Trophoblast cell (in vitro differentiated cells and primary cell): ENCODE data around the gene RFC1.

ENCODE experiments used
- DNase-seq, 2 donors: peaks; one replicate each; pipeline ENCODE4 v3.0.0-alpha.2; 2016
- H2AFZ ChIP-seq: 2 replicates; pipeline ENCODE4 v1.6.1; 2013; ENCODE audit warnings: low read length, moderate library complexity, mild to moderate bottlenecking; ENCODE audit not compliant: insufficient read depth, poor library complexity
- H2AK5ac ChIP-seq: 2 replicates; pipeline ENCODE4 v1.6.1; 2013; ENCODE audit warnings: mild to moderate bottlenecking, low read length
- H2BK120ac ChIP-seq: 2 replicates; pipeline ENCODE4 v1.6.1; 2013; ENCODE audit warnings: low read length, mild to moderate bottlenecking, moderate library complexity; ENCODE audit not compliant: insufficient read depth, poor library complexity
- H2BK12ac ChIP-seq: 2 replicates; pipeline ENCODE4 v1.6.1; 2013; ENCODE audit warnings: mild to moderate bottlenecking, low read length, moderate library complexity
- H2BK5ac ChIP-seq: 2 replicates; pipeline ENCODE4 v1.6.1; 2013; ENCODE audit warnings: low read length, low read depth, moderate library complexity, mild to moderate bottlenecking; ENCODE audit not compliant: poor library complexity
- H3K14ac ChIP-seq: 2 replicates; pipeline ENCODE4 v1.6.1; 2013; ENCODE audit warnings: mild to moderate bottlenecking, low read length
- H3K18ac ChIP-seq: 2 replicates; pipeline ENCODE4 v1.6.1; 2013; ENCODE audit warnings: mild to moderate bottlenecking, low read length
- H3K23ac ChIP-seq: 2 replicates; pipeline ENCODE4 v1.6.1; 2013; ENCODE audit warnings: low read length
- H3K27ac ChIP-seq: 2 replicates; pipeline ENCODE4 v1.5.1; 2013; ENCODE audit warnings: low read depth, mild to moderate bottlenecking, inconsistent platforms, low read length, moderate library complexity
- H3K27me3 ChIP-seq: 2 replicates; pipeline ENCODE4 v1.6.1; 2013; ENCODE audit warnings: inconsistent platforms, mild to moderate bottlenecking, low read length, moderate library complexity; ENCODE audit not compliant: insufficient read depth
- H3K36me3 ChIP-seq, 2 experiments: 1 replicate in 1 of 2; 2 replicates in 1 of 2; pipeline ENCODE4 v1.6.1; 2013; ENCODE audit warnings: low read length in 2 of 2, mild to moderate bottlenecking in 2 of 2, moderate library complexity in 1 of 2; ENCODE audit not compliant: insufficient read depth in 2 of 2, control insufficient read depth in 1 of 2
- H3K4ac ChIP-seq: 2 replicates; pipeline ENCODE4 v1.6.1; 2013; ENCODE audit warnings: low read depth, mild to moderate bottlenecking, low read length, moderate library complexity
- H3K4me1 ChIP-seq, 2 experiments: 1 replicate in 1 of 2; 2 replicates in 1 of 2; pipeline ENCODE4 v1.6.1; 2013; ENCODE audit warnings: low read length in 2 of 2, mild to moderate bottlenecking in 2 of 2, moderate library complexity in 1 of 2; ENCODE audit not compliant: insufficient read depth in 2 of 2, control insufficient read depth in 1 of 2
- H3K4me2 ChIP-seq: 2 replicates; pipeline ENCODE4 v1.6.1; 2013; ENCODE audit warnings: inconsistent platforms, mild to moderate bottlenecking, low read length, moderate library complexity
- H3K4me3 ChIP-seq: 2 replicates; pipeline ENCODE4 v1.5.1; 2013; ENCODE audit warnings: mild to moderate bottlenecking, low read depth, low read length, inconsistent platforms
- H3K79me1 ChIP-seq: one replicate; pipeline ENCODE4 v1.6.1; 2013; ENCODE audit warnings: low read length
- H3K79me2 ChIP-seq: 2 replicates; pipeline ENCODE4 v1.6.1; 2013; ENCODE audit warnings: low read length, mild to moderate bottlenecking; ENCODE audit not compliant: control insufficient read depth, insufficient read depth, poor library complexity
- H3K9ac ChIP-seq: 2 replicates; pipeline ENCODE4 v1.6.1; 2013; ENCODE audit warnings: mild to moderate bottlenecking, low read length
- H3K9me3 ChIP-seq: 2 replicates; pipeline ENCODE4 v1.6.1; 2013; ENCODE audit warnings: low read depth, mild to moderate bottlenecking, control low read depth, inconsistent platforms, low read length; ENCODE audit not compliant: insufficient read depth
- H4K12ac ChIP-seq: 2 replicates; pipeline ENCODE4 v1.6.1; 2013; ENCODE audit warnings: low read depth, mild to moderate bottlenecking, low read length, moderate library complexity
- H4K8ac ChIP-seq: 2 replicates; pipeline ENCODE4 v1.6.1; 2013; ENCODE audit warnings: low read depth, mild to moderate bottlenecking, low read length, moderate library complexity
- H4K91ac ChIP-seq: one replicate; pipeline ENCODE4 v1.6.1; 2013; ENCODE audit warnings: low read depth, mild to moderate bottlenecking, low read length, moderate library complexity
- WGBS: extraction: QIAGEN DNeasy Blood & Tissue Kit; methylation state at CpG from one replicate; pipeline ENCODE4 v1.1.7; 2013; ENCODE audit warnings: missing lambda C conversion rate; ENCODE audit not compliant: insufficient read length, insufficient coverage; ENCODE audit errors: extremely low coverage; 5-methylcytosine and 5-hydroxymethylcytosine counted together

The RFC1 gene

DNA sequence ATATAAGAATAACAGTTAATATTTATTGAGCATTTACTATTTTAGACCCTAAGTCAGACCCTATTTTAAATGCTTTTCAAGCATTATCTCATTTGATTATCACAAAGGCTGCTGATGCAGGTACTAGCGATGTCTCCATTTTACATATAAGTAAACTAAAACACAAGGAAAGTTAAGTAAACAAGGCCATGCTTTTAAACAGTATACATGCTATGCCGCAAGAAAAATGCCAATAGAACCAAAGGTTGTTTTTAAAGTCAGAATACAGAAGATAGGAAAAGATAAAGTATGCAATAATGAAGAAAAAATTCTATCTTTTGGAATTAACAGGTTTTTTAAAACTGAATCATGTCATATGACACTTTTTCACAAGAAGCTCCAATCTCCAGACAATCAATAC lies 26.2 kb downstream of the RFC1 start:
- no peak overlapping the region for H2BK120ac ChIP-seq
- H2BK5ac ChIP-seq, result no peak overlapping the region
- no CpG with 5 or more reads among the region's 2 CpGs for WGBS
- H3K36me3 ChIP-seq, result peaks cover 1 to 4% of the 10 kb centered on the region in 2 experiments
- H3K18ac ChIP-seq, result no peak overlapping the region
- no peaks in the 10 kb centered on the region for H3K79me1 ChIP-seq
- no peak overlapping the region for H3K4me2 ChIP-seq
- H3K27ac ChIP-seq, result no peak overlapping the region
- H3K4ac ChIP-seq, result no peak overlapping the region
- no peak overlapping the region for H3K14ac ChIP-seq
- no peaks in the 10 kb centered on the region for H3K4me1 ChIP-seq
- H3K79me2 ChIP-seq, result no peaks in the 10 kb centered on the region
- H3K9me3 ChIP-seq, result no peaks in the 10 kb centered on the region
- no peak overlapping the region for H3K9ac ChIP-seq
- H4K91ac ChIP-seq, result no peak overlapping the region
- no peak overlapping the region for H4K12ac ChIP-seq
- no peaks in the 10 kb centered on the region for H3K27me3 ChIP-seq
- H4K8ac ChIP-seq, result no peak overlapping the region
- no peak overlapping the region for H2BK12ac ChIP-seq
- DNase-seq, result no peak
- no peak overlapping the region for H3K23ac ChIP-seq
- H2AFZ ChIP-seq, result no peak overlapping the region
- H2AK5ac ChIP-seq, result no peak overlapping the region
- no peak overlapping the region for H3K4me3 ChIP-seq

DNA sequence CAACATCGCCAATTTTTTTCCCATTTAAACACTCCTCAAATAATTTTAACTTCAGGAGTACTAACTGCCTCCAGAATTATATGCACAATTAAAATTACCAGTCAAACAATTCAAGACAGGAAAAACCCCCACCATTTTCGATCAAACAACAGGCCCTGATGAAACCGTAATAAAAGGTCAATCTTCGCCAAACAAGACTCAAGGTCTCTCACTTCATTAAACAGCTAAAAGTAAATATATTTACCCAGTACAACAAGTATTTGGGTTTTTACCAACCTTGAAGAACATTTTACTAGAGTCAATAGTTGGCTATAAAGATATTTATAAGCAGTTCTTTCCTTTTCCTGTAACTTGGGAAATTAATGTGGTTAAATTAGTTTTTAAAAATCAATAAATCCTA lies 28.3 kb downstream of the RFC1 start:
- Histone ChIP-seq H2AFZ (no peak overlapping the region), H3K23ac (no peak overlapping the region), H2BK5ac (no peak overlapping the region), H3K27me3 (no peaks in the 10 kb centered on the region), H3K9me3 (no peaks in the 10 kb centered on the region), H3K14ac (no peak overlapping the region), H3K9ac (no peak overlapping the region), H3K79me2 (no peaks in the 10 kb centered on the region), H3K4me3 (no peak overlapping the region), H3K79me1 (no peaks in the 10 kb centered on the region), H4K91ac (no peak overlapping the region), H3K27ac (no peak overlapping the region), H3K4me1 (no peaks in the 10 kb centered on the region), H2BK120ac (no peak overlapping the region), H3K18ac (no peak overlapping the region), H2BK12ac (no peak overlapping the region), H2AK5ac (no peak overlapping the region), H3K4me2 (no peak overlapping the region), H4K8ac (no peak overlapping the region), H4K12ac (no peak overlapping the region), H3K36me3 (no peaks in the 10 kb centered on the region), H3K4ac (no peak overlapping the region)
- WGBS, result no CpG with 5 or more reads among the region's 4 CpGs
- no peak for DNase-seq

DNA sequence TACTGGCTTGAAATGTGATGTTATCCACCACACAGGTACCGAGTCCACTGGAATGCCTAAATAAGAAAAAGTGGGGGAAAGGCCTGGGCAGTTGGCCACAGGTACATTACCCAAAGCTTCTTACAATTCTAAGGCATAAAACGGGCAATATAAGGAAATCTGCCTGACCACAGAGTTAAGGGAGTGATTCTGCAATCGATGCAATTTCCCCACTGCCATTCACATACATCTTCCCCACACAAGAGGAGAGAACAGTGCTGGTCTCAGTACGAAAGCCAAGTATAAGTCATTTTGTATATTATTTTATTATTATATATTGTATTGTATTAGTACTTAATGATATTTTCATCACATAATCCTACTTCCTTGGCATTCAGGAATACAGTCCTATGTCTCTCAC lies 30.6 kb downstream of the RFC1 start:
- Histone ChIP-seq H3K14ac (no peak overlapping the region), H3K4ac (no peak overlapping the region), H3K79me1 (no peaks in the 10 kb centered on the region), H3K23ac (no peak overlapping the region), H3K9me3 (no peaks in the 10 kb centered on the region), H3K36me3 (no peaks in the 10 kb centered on the region), H2AK5ac (no peak overlapping the region), H4K8ac (no peak overlapping the region), H4K12ac (no peak overlapping the region), H3K4me3 (no peak overlapping the region), H3K27ac (no peak overlapping the region), H3K79me2 (no peaks in the 10 kb centered on the region), H3K27me3 (no peaks in the 10 kb centered on the region), H3K4me1 (no peaks in the 10 kb centered on the region), H3K18ac (no peak overlapping the region), H2BK120ac (no peak overlapping the region), H2AFZ (no peak overlapping the region), H2BK5ac (no peak overlapping the region), H2BK12ac (no peak overlapping the region), H3K9ac (no peak overlapping the region), H4K91ac (no peak overlapping the region), H3K4me2 (no peak overlapping the region)
- no CpG with 5 or more reads among the region's 4 CpGs for WGBS
- DNase-seq, result no peak

DNA sequence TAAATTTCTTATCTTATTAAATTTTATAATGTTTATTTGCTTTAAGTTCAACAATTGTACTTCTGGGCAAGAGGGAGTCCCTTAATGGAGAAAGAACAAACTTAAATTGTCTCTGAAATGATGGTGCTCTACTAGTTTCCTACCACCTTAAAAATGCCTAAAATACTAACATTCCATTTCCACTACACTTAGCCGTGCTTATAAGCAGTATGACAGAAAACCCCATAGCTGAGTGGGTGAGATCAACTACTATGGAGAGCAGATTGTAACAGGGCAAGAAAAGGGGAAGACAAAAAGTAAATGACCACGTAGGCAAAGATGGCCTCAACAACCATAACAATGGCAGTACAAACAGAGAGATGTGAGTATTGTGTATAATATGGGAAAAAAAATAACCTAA lies 35.0 kb downstream of the RFC1 start:
- Histone ChIP-seq H3K36me3 (no peaks in the 10 kb centered on the region), H4K8ac (no peak overlapping the region), H2AFZ (no peak overlapping the region), H3K79me2 (no peaks in the 10 kb centered on the region), H3K27ac (no peak overlapping the region), H3K4me1 (no peaks in the 10 kb centered on the region), H3K23ac (no peak overlapping the region), H4K91ac (no peak overlapping the region), H3K9ac (no peak overlapping the region), H3K18ac (no peak overlapping the region), H2BK12ac (no peak overlapping the region), H3K9me3 (no peaks in the 10 kb centered on the region), H3K4ac (no peak overlapping the region), H3K4me2 (no peak overlapping the region), H2AK5ac (no peak overlapping the region), H2BK120ac (no peak overlapping the region), H3K27me3 (no peaks in the 10 kb centered on the region), H3K79me1 (no peaks in the 10 kb centered on the region), H3K4me3 (no peak overlapping the region), H3K14ac (no peak overlapping the region), H4K12ac (no peak overlapping the region), H2BK5ac (no peak overlapping the region)
- WGBS, result no CpG with 5 or more reads among the region's 2 CpGs
- peak in 1 of 2 donors; percentile 56 for DNase-seq
